Neural progenitor cell (in vitro differentiated cells): ENCODE data around the gene MTFR2. TPM values are rescaled to one million over a fixed set of nuclear protein-coding genes. Genes with fewer than 3 reads are reported as not detected.
A peak's percentile ranks its signal among the peaks of the same experiment; 100 is the strongest.

Experiments used
- DNase-seq: peaks from one replicate; pipeline ENCODE4 v3.0.0-alpha.2; 2016; ENCODE audit warnings: low spot score
- H2AFZ ChIP-seq: fragments of 200-600 bp; sonication (generic); replicated peaks from 2 replicates; pipeline ENCODE4 v1.6.1; 2016; ENCODE audit warnings: antibody characterized with exemption
- H3F3A ChIP-seq: fragments of 200-600 bp; sonication (generic); 2 replicates; pipeline ENCODE4 v1.6.1; 2016; ENCODE audit warnings: antibody characterized with exemption, low read depth
- H3K27ac ChIP-seq: fragments of 200-600 bp; sonication (generic); 2 replicates; pipeline ENCODE4 v1.5.1; 2016; ENCODE audit warnings: mild to moderate bottlenecking
- H3K27me3 ChIP-seq: fragments of 200-600 bp; sonication (generic); 2 replicates; pipeline ENCODE4 v1.6.1; 2016; ENCODE audit warnings: mild to moderate bottlenecking, moderate library complexity
- H3K36me3 ChIP-seq: fragments of 200-600 bp; sonication (generic); 2 replicates; pipeline ENCODE4 v1.5.1; 2016
- H3K4me1 ChIP-seq: fragments of 200-600 bp; sonication (generic); 2 replicates; pipeline ENCODE4 v1.6.1; 2016; ENCODE audit warnings: mixed run types
- H3K4me2 ChIP-seq: fragments of 200-600 bp; sonication (generic); 2 replicates; pipeline ENCODE4 v1.6.1; 2016
- H3K4me3 ChIP-seq: fragments of 200-600 bp; sonication (generic); 2 replicates; pipeline ENCODE4 v1.5.1; 2016
- H3K79me2 ChIP-seq: fragments of 200-600 bp; sonication (generic); 2 replicates; pipeline ENCODE4 v1.6.1; 2016; ENCODE audit warnings: low read depth
- H3K9ac ChIP-seq: fragments of 200-600 bp; sonication (generic); 2 replicates; pipeline ENCODE4 v1.6.1; 2016
- H3K9me3 ChIP-seq: fragments of 200-600 bp; sonication (generic); 2 replicates; pipeline ENCODE4 v1.5.1; 2016; ENCODE audit warnings: low read depth
- H4K20me1 ChIP-seq: fragments of 200-600 bp; sonication (generic); 2 replicates; pipeline ENCODE4 v1.6.1; 2016; ENCODE audit warnings: low read depth
- H3K27ac Mint-ChIP-seq: 3 replicates; pipeline ENCODE4 v1.8.0; 2021; ENCODE audit warnings: mixed read lengths
- H3K27me3 Mint-ChIP-seq: 2 replicates; pipeline ENCODE4 v1.8.0; 2022; ENCODE audit warnings: low read depth, mild to moderate bottlenecking, inconsistent platforms, moderate library complexity, mixed read lengths; ENCODE audit not compliant: insufficient read depth
- H3K36me3 Mint-ChIP-seq: 3 replicates; pipeline ENCODE4 v1.8.0; 2021; ENCODE audit warnings: mixed read lengths
- H3K4me1 Mint-ChIP-seq: 3 replicates; pipeline ENCODE4 v1.8.0; 2021; ENCODE audit warnings: mixed read lengths
- H3K4me3 Mint-ChIP-seq: 3 replicates; pipeline ENCODE4 v1.8.0; 2021; ENCODE audit warnings: mild to moderate bottlenecking, moderate library complexity, mixed read lengths
- H3K9me3 Mint-ChIP-seq: 3 replicates; pipeline ENCODE4 v1.8.0; 2020; ENCODE audit warnings: mixed read lengths
- EZH2 ChIP-seq: fragments of 200-600 bp; sonication (generic); IDR thresholded peaks from 2 replicates; pipeline ENCODE4 v1.6.1; 2017; ENCODE audit warnings: antibody characterized with exemption, mild to moderate bottlenecking, moderate library complexity
- EZH2phosphoT487 ChIP-seq: fragments of 200-600 bp; sonication (generic); IDR thresholded peaks from 2 replicates; pipeline ENCODE4 v1.6.1; 2017; ENCODE audit warnings: antibody characterized with exemption
- total RNA-seq: library from RNA; depleted of rRNA; stranded (reverse); fragments of >200 nt; gene quantifications from 2 replicates; pipeline ENCODE4 v1.2.3, GENCODE V29; 2015; ENCODE audit warnings: low replicate concordance
- TF ChIP-seq, protein P1 (sequence below): fragments of 200-600 bp; sonication (generic); IDR thresholded peaks from 2 replicates; pipeline ENCODE4 v1.5.1; 2017; ENCODE audit warnings: antibody characterized with exemption, mild to moderate bottlenecking

MTFR2 gene
- total RNA-seq, 1 donor from 2014 or later, result 12.6 TPM

DNA sequence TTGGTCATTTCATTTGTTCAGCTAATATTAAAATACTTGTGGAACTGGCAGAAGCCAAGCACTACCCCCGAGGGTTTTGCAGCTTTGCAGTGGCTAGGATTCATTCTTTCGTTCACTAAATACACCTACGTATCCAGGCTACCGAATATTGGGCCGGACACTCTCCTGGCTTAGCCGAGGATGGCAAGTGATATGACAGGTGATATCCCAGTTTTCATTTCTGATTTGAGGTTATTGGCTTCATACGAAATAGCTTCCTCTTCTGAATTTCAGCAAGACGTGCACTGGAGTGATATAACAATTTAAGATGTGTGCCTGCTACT is 536 bp upstream of the MTFR2 start:
- Histone ChIP-seq H3K9ac (peak overlapping the region; percentile 53), H3K4me2 (peak overlapping the region; percentile 96), H3K4me3 (peak overlapping the region; percentile 90), H3K79me2 (peaks cover 9% of the 10 kb centered on the region), H3K27me3 (no peaks in the 10 kb centered on the region), H3K27ac (no peak overlapping the region), H3K9me3 (no peaks in the 10 kb centered on the region), H2AFZ (peak overlapping the region; percentile 96), H3K36me3 (no peaks in the 10 kb centered on the region), H3F3A (peaks cover 45% of the 10 kb centered on the region), H4K20me1 (no peaks in the 10 kb centered on the region), H3K4me1 (peaks cover 8% of the 10 kb centered on the region)
- TF ChIP-seq EZH2phosphoT487 (no peak), EZH2 (peak; percentile 35)
- TF ChIP-seq, protein P1, sequence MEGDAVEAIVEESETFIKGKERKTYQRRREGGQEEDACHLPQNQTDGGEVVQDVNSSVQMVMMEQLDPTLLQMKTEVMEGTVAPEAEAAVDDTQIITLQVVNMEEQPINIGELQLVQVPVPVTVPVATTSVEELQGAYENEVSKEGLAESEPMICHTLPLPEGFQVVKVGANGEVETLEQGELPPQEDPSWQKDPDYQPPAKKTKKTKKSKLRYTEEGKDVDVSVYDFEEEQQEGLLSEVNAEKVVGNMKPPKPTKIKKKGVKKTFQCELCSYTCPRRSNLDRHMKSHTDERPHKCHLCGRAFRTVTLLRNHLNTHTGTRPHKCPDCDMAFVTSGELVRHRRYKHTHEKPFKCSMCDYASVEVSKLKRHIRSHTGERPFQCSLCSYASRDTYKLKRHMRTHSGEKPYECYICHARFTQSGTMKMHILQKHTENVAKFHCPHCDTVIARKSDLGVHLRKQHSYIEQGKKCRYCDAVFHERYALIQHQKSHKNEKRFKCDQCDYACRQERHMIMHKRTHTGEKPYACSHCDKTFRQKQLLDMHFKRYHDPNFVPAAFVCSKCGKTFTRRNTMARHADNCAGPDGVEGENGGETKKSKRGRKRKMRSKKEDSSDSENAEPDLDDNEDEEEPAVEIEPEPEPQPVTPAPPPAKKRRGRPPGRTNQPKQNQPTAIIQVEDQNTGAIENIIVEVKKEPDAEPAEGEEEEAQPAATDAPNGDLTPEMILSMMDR, result no peak
- H3K4me1 Mint-ChIP-seq, result peaks cover 22% of the 10 kb centered on the region
- H3K27me3 Mint-ChIP-seq, result no peaks in the 10 kb centered on the region
- H3K27ac Mint-ChIP-seq, result no peak overlapping the region
- no peak for DNase-seq
- H3K4me3 Mint-ChIP-seq, result peak overlapping the region; percentile 97
- no peaks in the 10 kb centered on the region for H3K36me3 Mint-ChIP-seq
- no peaks in the 10 kb centered on the region for H3K9me3 Mint-ChIP-seq

DNA sequence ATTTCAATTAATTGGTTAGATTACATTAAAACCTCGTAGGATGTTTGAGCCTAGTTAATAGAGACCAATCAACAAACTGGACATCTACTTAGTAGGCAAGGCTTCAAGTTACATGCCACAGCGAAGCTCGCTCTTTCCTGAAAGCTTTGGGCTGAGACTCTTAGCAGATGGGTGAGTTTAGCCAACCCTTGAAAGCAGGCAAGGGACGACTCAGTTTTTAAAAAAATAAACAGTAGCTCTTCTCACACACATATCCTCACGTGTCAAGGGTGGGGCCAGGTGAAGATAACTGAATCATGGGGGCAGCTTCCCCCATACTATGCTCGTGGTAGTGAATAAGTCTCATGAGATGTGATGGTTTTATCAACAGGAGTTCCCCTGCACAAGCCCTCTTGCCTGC is 775 bp downstream of the MTFR2 start:
- no peak overlapping the region for H3K27ac Mint-ChIP-seq
- H3K36me3 Mint-ChIP-seq, result no peaks in the 10 kb centered on the region

DNA sequence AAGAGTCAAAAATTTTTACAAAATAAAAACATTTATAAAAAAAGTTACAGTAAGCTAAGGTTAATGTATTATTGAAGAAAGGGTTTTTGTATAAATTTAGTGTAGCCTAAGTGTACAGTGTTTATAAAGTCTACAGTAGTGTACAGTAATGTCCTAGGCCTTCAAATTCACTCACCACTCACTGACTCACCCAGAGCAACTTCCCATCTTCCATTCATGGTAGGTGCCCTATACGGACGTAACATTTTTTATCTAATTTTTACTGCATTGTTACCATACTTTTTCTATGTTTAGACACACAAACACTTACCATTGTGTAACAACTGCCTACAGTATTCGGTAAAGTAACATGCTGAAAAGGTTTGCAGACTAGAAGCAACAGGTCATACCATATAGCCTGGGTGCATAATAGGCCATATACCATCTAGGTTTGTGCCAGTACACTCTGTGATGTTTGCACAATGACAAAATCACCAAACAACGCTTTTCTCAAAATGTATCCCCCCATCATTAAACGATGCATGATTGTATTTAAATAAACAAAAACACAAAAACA is 6.0 kb downstream of the MTFR2 start:
- Histone ChIP-seq H3K79me2 (peaks cover 5% of the 10 kb centered on the region), H3K4me2 (no peak overlapping the region), H3F3A (no peaks in the 10 kb centered on the region), H3K27ac (no peak overlapping the region), H3K4me3 (no peak overlapping the region), H2AFZ (no peak overlapping the region), H3K9ac (no peak overlapping the region), H3K27me3 (no peaks in the 10 kb centered on the region), H3K9me3 (no peaks in the 10 kb centered on the region), H3K4me1 (peaks cover 4% of the 10 kb centered on the region), H3K36me3 (peaks cover 10% of the 10 kb centered on the region), H4K20me1 (no peaks in the 10 kb centered on the region)
- Mint-ChIP-seq H3K27ac (no peak overlapping the region), H3K9me3 (no peaks in the 10 kb centered on the region), H3K4me1 (peaks cover 5% of the 10 kb centered on the region), H3K36me3 (no peaks in the 10 kb centered on the region), H3K4me3 (no peak overlapping the region), H3K27me3 (no peaks in the 10 kb centered on the region)
- no peak for DNase-seq
- TF ChIP-seq, protein P1, result no peak
- TF ChIP-seq EZH2, result no peak
- TF ChIP-seq EZH2phosphoT487, result no peak

More for the DNA sequence above, 775 bp downstream of the MTFR2 start:
- H3F3A ChIP-seq, result peaks cover 32% of the 10 kb centered on the region
- peak overlapping the region; percentile 94 for H3K4me2 ChIP-seq
- peaks cover 3% of the 10 kb centered on the region for H3K36me3 ChIP-seq
- TF ChIP-seq, protein P1, result no peak
- TF ChIP-seq EZH2 (no peak), EZH2phosphoT487 (no peak)
- peak overlapping the region; percentile 45 for H3K9ac ChIP-seq
- no peaks in the 10 kb centered on the region for H3K9me3 Mint-ChIP-seq
- no peaks in the 10 kb centered on the region for H4K20me1 ChIP-seq
- peaks cover 8% of the 10 kb centered on the region for H3K4me1 ChIP-seq
- peaks cover 9% of the 10 kb centered on the region for H3K79me2 ChIP-seq
- H3K4me3 ChIP-seq, result peak overlapping the region; percentile 90
- no peaks in the 10 kb centered on the region for H3K9me3 ChIP-seq
- H3K27me3 Mint-ChIP-seq, result no peaks in the 10 kb centered on the region
- H3K4me3 Mint-ChIP-seq, result peak overlapping the region; percentile 97
- DNase-seq, result peak; percentile 44
- no peaks in the 10 kb centered on the region for H3K27me3 ChIP-seq
- H3K27ac ChIP-seq, result no peak overlapping the region
- peaks cover 22% of the 10 kb centered on the region for H3K4me1 Mint-ChIP-seq
- H2AFZ ChIP-seq, result peak overlapping the region; percentile 91
